GM23338 (cell line): ENCODE results near the gene ATF4. TPM values are rescaled to one million over a fixed set of nuclear protein-coding genes. Genes with fewer than 3 reads are reported as not detected.

Source experiments
- ATAC-seq: fragments of 200-7000 bp; cut with Tn5 transposase; 3 replicates; pipeline ENCODE4 v1.9.1; 2020
- DNase-seq: peaks from one replicate; pipeline ENCODE4 v3.0.0-alpha.2; 2015; ENCODE audit warnings: low spot score
- H2AFZ ChIP-seq: fragments of 200-600 bp; sonication (generic); 2 replicates; pipeline ENCODE4 v1.8.0; 2016; ENCODE audit warnings: antibody characterized with exemption, mild to moderate bottlenecking, moderate library complexity
- H3F3A ChIP-seq: fragments of 200-600 bp; sonication (generic); replicated peaks from 2 replicates; pipeline ENCODE4 v1.8.0; 2017; ENCODE audit warnings: antibody characterized with exemption, mixed run types, low read depth
- H3K27ac ChIP-seq: fragments of 200-600 bp; sonication (generic); 2 replicates; pipeline ENCODE4 v1.6.1; 2016; ENCODE audit warnings: low read depth
- H3K27me3 ChIP-seq: fragments of 200-600 bp; sonication (generic); 2 replicates; pipeline ENCODE4 v1.8.0; 2016; ENCODE audit warnings: mild to moderate bottlenecking, mixed run types, moderate library complexity; ENCODE audit not compliant: insufficient read depth
- H3K36me3 ChIP-seq: fragments of 200-600 bp; sonication (generic); 2 replicates; pipeline ENCODE4 v1.8.0; 2016; ENCODE audit warnings: mild to moderate bottlenecking; ENCODE audit not compliant: insufficient read depth
- H3K4me1 ChIP-seq: fragments of 200-600 bp; sonication (generic); 2 replicates; pipeline ENCODE4 v1.8.0; 2016; ENCODE audit warnings: mild to moderate bottlenecking, moderate library complexity; ENCODE audit not compliant: insufficient read depth
- H3K4me2 ChIP-seq: fragments of 200-600 bp; sonication (generic); 2 replicates; pipeline ENCODE4 v1.7.1; 2017; ENCODE audit warnings: mixed run types
- H3K4me3 ChIP-seq: fragments of 200-600 bp; sonication (generic); 2 replicates; pipeline ENCODE4 v1.6.1; 2016; ENCODE audit warnings: mixed run types
- H3K79me2 ChIP-seq: fragments of 200-600 bp; sonication (generic); replicated peaks from 2 replicates; pipeline ENCODE4 v1.8.0; 2017; ENCODE audit warnings: mild to moderate bottlenecking; ENCODE audit not compliant: insufficient read depth
- H3K9me2 ChIP-seq: fragments of 200-600 bp; sonication (generic); 2 replicates; pipeline ENCODE4 v1.8.0; 2017; ENCODE audit not compliant: insufficient read depth
- H4K20me1 ChIP-seq: fragments of 200-600 bp; sonication (generic); replicated peaks from 2 replicates; pipeline ENCODE4 v1.8.0; 2017; ENCODE audit warnings: mild to moderate bottlenecking; ENCODE audit not compliant: insufficient read depth
- H3K27ac Mint-ChIP-seq: 2 replicates; pipeline ENCODE4 v1.8.0; 2020; ENCODE audit warnings: inconsistent platforms, mild to moderate bottlenecking, moderate library complexity, mixed read lengths
- H3K27me3 Mint-ChIP-seq: 3 replicates; pipeline ENCODE4 v1.8.0; 2022; ENCODE audit warnings: low read depth, mild to moderate bottlenecking, moderate library complexity, mixed read lengths, inconsistent platforms; ENCODE audit not compliant: insufficient read depth, poor library complexity
- H3K36me3 Mint-ChIP-seq: 3 replicates; pipeline ENCODE4 v1.8.0; 2021; ENCODE audit warnings: low read depth, mild to moderate bottlenecking, inconsistent platforms, moderate library complexity, mixed read lengths
- H3K4me1 Mint-ChIP-seq: 3 replicates; pipeline ENCODE4 v1.8.0; 2020; ENCODE audit warnings: mild to moderate bottlenecking, inconsistent platforms, mixed read lengths
- H3K4me3 Mint-ChIP-seq: 3 replicates; pipeline ENCODE4 v1.8.0; 2021; ENCODE audit warnings: moderate library complexity, mild to moderate bottlenecking, inconsistent platforms, mixed read lengths
- H3K9me3 Mint-ChIP-seq: 3 replicates; pipeline ENCODE4 v1.8.0; 2020; ENCODE audit warnings: moderate library complexity, mild to moderate bottlenecking, inconsistent platforms, mixed read lengths
- CREB1 ChIP-seq: fragments of 250-450 bp; sonication (Bioruptor Pico); IDR thresholded peaks from 2 replicates; pipeline ENCODE4 v1.5.0; 2020; ENCODE audit warnings: low read depth, mild to moderate bottlenecking, moderate library complexity
- CTCF ChIP-seq, 2 experiments: fragments of 200-600 bp in 1 of 2; sonication (generic) in 1 of 2; conservative IDR thresholded peaks; 2 replicates each; pipeline versions ENCODE4 v1.5.1 to v1.6.1; 2016 to 2017; ENCODE audit warnings: antibody characterized with exemption in 2 of 2, low read depth in 2 of 2, mild to moderate bottlenecking in 2 of 2, moderate library complexity in 1 of 2
- ETS1 ChIP-seq: IDR thresholded peaks from 2 replicates; pipeline ENCODE4 v1.6.1; 2016; ENCODE audit warnings: antibody characterized with exemption
- EZH2 ChIP-seq: fragments of 200-600 bp; sonication (generic); IDR thresholded peaks from one replicate; pipeline ENCODE4 v1.8.0; 2017; ENCODE audit warnings: antibody characterized with exemption, mild to moderate bottlenecking, low read depth; ENCODE audit not compliant: unreplicated experiment
- EZH2phosphoT487 ChIP-seq: fragments of 200-600 bp; sonication (generic); IDR thresholded peaks from one replicate; pipeline ENCODE4 v1.8.1; 2018; ENCODE audit warnings: antibody characterized with exemption; ENCODE audit not compliant: unreplicated experiment
- JUNB ChIP-seq: IDR thresholded peaks from one replicate; pipeline ENCODE4 v1.6.1; 2016; ENCODE audit warnings: antibody characterized with exemption; ENCODE audit not compliant: unreplicated experiment
- NANOG ChIP-seq: IDR thresholded peaks from 2 replicates; pipeline ENCODE4 v1.6.1; 2016; ENCODE audit warnings: antibody characterized with exemption, borderline replicate concordance
- POLR2AphosphoS5 ChIP-seq: IDR thresholded peaks from 2 replicates; pipeline ENCODE4 v1.6.1; 2016; ENCODE audit warnings: antibody characterized with exemption, low read depth
- REST ChIP-seq: IDR thresholded peaks from one replicate; pipeline ENCODE4 v1.6.1; 2018; ENCODE audit warnings: antibody characterized with exemption; ENCODE audit not compliant: unreplicated experiment
- STAT1 ChIP-seq: IDR thresholded peaks from one replicate; pipeline ENCODE4 v1.6.1; 2016; ENCODE audit warnings: antibody characterized with exemption; ENCODE audit not compliant: unreplicated experiment
- ZNF114 ChIP-seq: fragments of 250-450 bp; sonication (Bioruptor Pico); IDR thresholded peaks from 2 replicates; pipeline ENCODE4 v1.5.0; 2020; ENCODE audit warnings: mild to moderate bottlenecking, moderate library complexity
- ZNF331 ChIP-seq: fragments of 250-450 bp; sonication (Bioruptor Pico); IDR thresholded peaks from 2 replicates; pipeline ENCODE4 v1.5.0; 2020; ENCODE audit warnings: low read depth, mild to moderate bottlenecking, moderate library complexity
- ZNF462 ChIP-seq: fragments of 250-450 bp; sonication (Bioruptor Pico); IDR thresholded peaks from 2 replicates; pipeline ENCODE4 v1.5.0; 2020; ENCODE audit warnings: mild to moderate bottlenecking, moderate library complexity
- polyA plus RNA-seq: library from polyadenylated mRNA; unstranded; fragments of >200 nt; fragmentation: Nextera tagmentation; extraction: Ambion mirVana; gene quantifications from 2 replicates; pipeline ENCODE4 v1.2.1, GENCODE V29; 2016
- total RNA-seq: library from RNA; depleted of rRNA; stranded (reverse); fragments of >200 nt; shearing (Covaris generic); gene quantifications from 2 replicates; pipeline ENCODE4 v1.2.3, GENCODE V29; 2014

ATF4 gene
- total and polyA plus RNA-seq, 2 experiments from 2014 or later, result 446 to 553 TPM

- TF ChIP-seq ZNF462 (CRISPR knock-in tag), result no peak
These were observed 41.1 kb upstream of the ATF4 start (continued) for GRCh38 chr22:39479254-39479653.

- H3K9me3 Mint-ChIP-seq, result no peaks in the 10 kb centered on the region; the same call in 2 of the 3 replicates
- peaks cover 6% of the 10 kb centered on the region for H3K27me3 Mint-ChIP-seq
- H3K9me2 ChIP-seq, result no peaks in the 10 kb centered on the region
- no peaks in the 10 kb centered on the region for H3K27me3 ChIP-seq
- no peaks in the 10 kb centered on the region for H3F3A ChIP-seq
- H3K79me2 ChIP-seq, result no peaks in the 10 kb centered on the region
- H2AFZ ChIP-seq, result no peak overlapping the region
- no peaks in the 10 kb centered on the region; the same call in 2 of the 3 replicates for H3K36me3 Mint-ChIP-seq
- H3K27ac ChIP-seq, result no peak overlapping the region
- H3K4me3 Mint-ChIP-seq, result no peak overlapping the region
- peaks cover 4% of the 10 kb centered on the region; the same call in 1 of the 2 replicates for H3K4me1 ChIP-seq
- no peak overlapping the region for H3K4me3 ChIP-seq
- DNase-seq (no peak), ATAC-seq (no peak)
- peaks cover 13% of the 10 kb centered on the region for H3K4me1 Mint-ChIP-seq
- H3K27ac Mint-ChIP-seq, result no peak overlapping the region
- H3K4me2 ChIP-seq, result no peak overlapping the region
- peaks cover 7% of the 10 kb centered on the region; the same call in 1 of the 2 replicates for H4K20me1 ChIP-seq
- H3K36me3 ChIP-seq, result no peaks in the 10 kb centered on the region
- TF ChIP-seq JUNB, result no peak
- TF ChIP-seq ETS1, result no peak
- TF ChIP-seq ZNF331 (CRISPR knock-in tag), result no peak
- TF ChIP-seq EZH2phosphoT487, result no peak
- TF ChIP-seq ZNF114, result no peak
- TF ChIP-seq REST, result no peak
- no peak for TF ChIP-seq CREB1 (CRISPR knock-in tag)
- no peak for TF ChIP-seq CTCF (conservative IDR thresholded peaks at IDR 0.05; ENCODE audit: low read depth in 2 of 2)
- no peak for TF ChIP-seq STAT1
- TF ChIP-seq EZH2, result no peak
- TF ChIP-seq POLR2AphosphoS5, result no peak
- no peak for TF ChIP-seq NANOG
These were observed 39.8 kb upstream of the ATF4 start for GRCh38 chr22:39480557-39480956.
